Mucosa of descending colon (tissue), 3 donors: ENCODE data around the gene LIPJ. TPM values are rescaled to one million over a fixed set of nuclear protein-coding genes. Genes with fewer than 3 reads are reported as not detected.

Source experiments
- ATAC-seq: fragments of 200-7000 bp; cut with Tn5 transposase; one replicate; pipeline ENCODE4 v1.9.1; 2020; ENCODE audit warnings: mild to moderate bottlenecking, moderate library complexity
- DNase-seq, 3 donors: peaks; one replicate each; pipeline ENCODE4 v3.0.0-alpha.2; 2020
- H3K36me3 ChIP-seq: fragments of 200-600 bp; one replicate; pipeline ENCODE4 v1.8.0; 2021; ENCODE audit warnings: low read depth, mild to moderate bottlenecking
- H3K4me1 ChIP-seq: fragments of 200-600 bp; one replicate; pipeline ENCODE4 v1.8.0; 2021; ENCODE audit warnings: low read depth, mild to moderate bottlenecking
- H3K4me3 ChIP-seq: fragments of 200-600 bp; one replicate; pipeline ENCODE4 v1.8.0; 2021; ENCODE audit warnings: mild to moderate bottlenecking
- H3K9me3 ChIP-seq: fragments of 200-600 bp; one replicate; pipeline ENCODE4 v1.8.0; 2021; ENCODE audit warnings: mild to moderate bottlenecking
- intact Hi-C, 2 donors: fragments of 100-400 bp; cut with DNase I in 1 of 2; cut with micrococcal nuclease in 1 of 2; formaldehyde crosslinking; loops; one replicate each; pipeline versions ENCODE4 v1.11.0 to v1.11.1; 2022; cut with DNase I, micrococcal nuclease
- total RNA-seq, 3 donors: library from RNA; stranded (reverse); fragmentation: NEBNext Ultra II Directional in 2 of 3; extraction: Animal tissue kit (Norgen Biotek cat#: 25700) in 2 of 3; gene quantifications; one replicate each; pipeline versions ENCODE4 v1.2.1 to v1.2.4, GENCODE V29; 2021 to 2023
- TF ChIP-seq, protein P1 (sequence below): fragments of 200-600 bp; IDR thresholded peaks from one replicate; pipeline ENCODE4 v1.8.0; 2022; ENCODE audit warnings: antibody characterized with exemption, mild to moderate bottlenecking
- donor health status: DM: no; HTN: no; CAD: no; lungs with moderate emphysema.
- donor health status: DM: no; HTN: no; CAD: no.
- donor health status: DM: no; HTN: yes; CAD: no.

The LIPJ gene
- total RNA-seq, 3 donors from 2014 or later, result 0.12 to 0.34 TPM; not detected in 1

- TF ChIP-seq, protein P1, sequence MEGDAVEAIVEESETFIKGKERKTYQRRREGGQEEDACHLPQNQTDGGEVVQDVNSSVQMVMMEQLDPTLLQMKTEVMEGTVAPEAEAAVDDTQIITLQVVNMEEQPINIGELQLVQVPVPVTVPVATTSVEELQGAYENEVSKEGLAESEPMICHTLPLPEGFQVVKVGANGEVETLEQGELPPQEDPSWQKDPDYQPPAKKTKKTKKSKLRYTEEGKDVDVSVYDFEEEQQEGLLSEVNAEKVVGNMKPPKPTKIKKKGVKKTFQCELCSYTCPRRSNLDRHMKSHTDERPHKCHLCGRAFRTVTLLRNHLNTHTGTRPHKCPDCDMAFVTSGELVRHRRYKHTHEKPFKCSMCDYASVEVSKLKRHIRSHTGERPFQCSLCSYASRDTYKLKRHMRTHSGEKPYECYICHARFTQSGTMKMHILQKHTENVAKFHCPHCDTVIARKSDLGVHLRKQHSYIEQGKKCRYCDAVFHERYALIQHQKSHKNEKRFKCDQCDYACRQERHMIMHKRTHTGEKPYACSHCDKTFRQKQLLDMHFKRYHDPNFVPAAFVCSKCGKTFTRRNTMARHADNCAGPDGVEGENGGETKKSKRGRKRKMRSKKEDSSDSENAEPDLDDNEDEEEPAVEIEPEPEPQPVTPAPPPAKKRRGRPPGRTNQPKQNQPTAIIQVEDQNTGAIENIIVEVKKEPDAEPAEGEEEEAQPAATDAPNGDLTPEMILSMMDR, result no peak
- ATAC-seq (no peak), DNase-seq (no peak)
- Histone ChIP-seq H3K4me1 (no peaks in the 10 kb centered on the region), H3K36me3 (no peaks in the 10 kb centered on the region), H3K9me3 (no peaks in the 10 kb centered on the region), H3K4me3 (no peak overlapping the region)
- intact Hi-C loops, result loop anchor here (10.0 kb wide), 2 partner anchors 151 to 711 kb away; no protein-coding TSS in a partner anchor
Measured at GRCh38 chr10:88555190-88555908, 31.2 kb upstream of the LIPJ start.

DNA sequence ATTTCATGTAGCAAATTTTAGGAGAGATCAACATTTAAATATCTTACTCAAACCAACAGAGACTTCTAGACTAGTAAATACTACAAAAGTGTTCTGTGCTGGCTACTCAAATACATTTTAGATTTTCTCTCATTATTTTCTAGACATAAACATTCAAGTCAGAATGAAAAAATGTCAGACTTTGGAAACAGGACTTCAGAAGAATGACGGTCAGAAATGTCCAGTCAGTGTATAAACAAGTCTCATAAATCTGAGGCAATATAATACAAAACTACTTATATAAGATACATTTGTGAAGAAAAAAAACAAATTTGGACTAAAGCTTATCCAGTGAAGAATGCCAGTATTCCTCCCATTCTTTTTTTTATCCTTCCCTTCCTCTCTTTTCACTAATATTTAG, 29.3 kb upstream of the LIPJ start:
- no peak for ATAC-seq
- no peak overlapping the region for H3K4me3 ChIP-seq
- no peaks in the 10 kb centered on the region for H3K36me3 ChIP-seq
- H3K9me3 ChIP-seq, result no peaks in the 10 kb centered on the region
- intact Hi-C loops, result loop anchor here (10.0 kb wide), 2 partner anchors 152 to 712 kb away; no protein-coding TSS in a partner anchor
- no peak for DNase-seq
- no peaks in the 10 kb centered on the region for H3K4me1 ChIP-seq
- TF ChIP-seq, protein P1, result no peak

GRCh38 chr10:88557658-88558057, 28.9 kb upstream of the LIPJ start:
- TF ChIP-seq, protein P1, result no peak
- no peaks in the 10 kb centered on the region for H3K4me1 ChIP-seq
- no peaks in the 10 kb centered on the region for H3K36me3 ChIP-seq
- H3K4me3 ChIP-seq, result no peak overlapping the region
- DNase-seq (no peak), ATAC-seq (no peak)
- intact Hi-C loops, result loop anchor here (10.0 kb wide), 2 partner anchors 153 to 713 kb away; no protein-coding TSS in a partner anchor
- no peaks in the 10 kb centered on the region for H3K9me3 ChIP-seq

DNA sequence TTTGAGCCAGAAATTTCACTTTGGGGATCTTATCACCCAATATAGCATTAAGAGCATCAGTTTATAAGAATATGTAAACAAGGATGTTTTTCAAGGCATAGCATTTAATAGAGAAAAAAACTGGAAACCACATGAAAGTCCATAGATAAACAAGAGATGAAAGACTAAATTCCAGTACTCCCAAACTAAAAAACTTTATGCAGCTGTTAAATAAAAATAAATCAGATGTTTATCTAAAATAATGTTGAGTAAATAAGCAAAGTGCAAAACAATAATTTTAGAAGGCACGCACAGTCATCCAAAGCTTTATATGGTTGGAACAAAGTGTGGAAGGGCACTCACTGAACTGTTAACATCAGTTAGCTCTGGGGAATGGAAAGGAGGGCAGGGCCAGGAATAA, 24.4 kb upstream of the LIPJ start:
- H3K4me3 ChIP-seq, result no peak overlapping the region
- no peak for ATAC-seq
- TF ChIP-seq, protein P1, result no peak
- H3K9me3 ChIP-seq, result no peaks in the 10 kb centered on the region
- no peaks in the 10 kb centered on the region for H3K36me3 ChIP-seq
- no peaks in the 10 kb centered on the region for H3K4me1 ChIP-seq
- DNase-seq, result no peak
- intact Hi-C loops, result no loop called here

DNA sequence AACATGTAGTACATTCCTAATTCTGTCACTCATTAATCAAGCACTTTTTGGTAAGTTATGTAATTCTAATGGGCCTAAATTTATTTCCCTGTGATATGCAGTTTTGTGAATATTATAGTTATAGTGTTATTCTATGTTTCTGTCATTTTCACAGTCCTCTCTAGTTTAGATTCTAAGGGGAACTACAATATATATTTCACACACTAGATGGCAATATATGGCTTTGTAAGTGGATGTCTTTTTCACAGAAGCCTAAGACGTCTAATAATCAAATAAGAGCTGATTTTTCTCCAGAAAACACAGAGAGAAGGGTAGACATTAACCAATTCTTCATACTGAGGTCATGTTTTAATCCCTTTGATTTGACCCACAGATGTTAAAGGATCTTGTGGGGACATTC, 21.5 kb upstream of the LIPJ start:
- Histone ChIP-seq H3K4me3 (no peak overlapping the region), H3K36me3 (no peaks in the 10 kb centered on the region), H3K4me1 (no peaks in the 10 kb centered on the region), H3K9me3 (no peaks in the 10 kb centered on the region)
- DNase-seq (no peak), ATAC-seq (peak; percentile 43)
- TF ChIP-seq, protein P1, result no peak
- intact Hi-C loops, result no loop called here
